G401 (cell line): Measurements from ENCODE around the gene RAB37. TPM values are rescaled to one million over a fixed set of nuclear protein-coding genes. Genes with fewer than 3 reads are reported as not detected.
A peak's percentile ranks its signal among the peaks of the same experiment; 100 is the strongest.

Experiments used
- DNase-seq: peaks from one replicate; pipeline ENCODE4 v3.0.0-alpha.2; 2015; ENCODE audit warnings: low spot score
- in situ Hi-C: cut with HindIII; loops from 2 replicates; pipeline ENCODE4 v1.10.0; 2016; ENCODE audit warnings: low sequenced_read_pairs, mixed read lengths
- total RNA-seq: library from RNA; depleted of rRNA; stranded (reverse); fragments of >200 nt; shearing (Covaris generic); gene quantifications from 2 replicates; pipeline ENCODE4 v1.2.3, GENCODE V29; 2014

The RAB37 gene
- total RNA-seq, 1 experiment from 2014 or later, result 4.2 TPM

GRCh38 chr17:74757931-74758847, 21.1 kb downstream of the RAB37 start:
- DNase-seq, result no peak
- in situ Hi-C loops, result no loop called here

- DNase-seq, result no peak
- in situ Hi-C loops, result no loop called here
These were observed 21.8 kb downstream of the RAB37 start for GRCh38 chr17:74758848-74759168.

GRCh38 chr17:74759243-74759801, 22.3 kb downstream of the RAB37 start:
- DNase-seq, result no peak
- in situ Hi-C loops, result no loop called here

- in situ Hi-C loops, result no loop called here
These were observed 22.9 kb downstream of the RAB37 start for GRCh38 chr17:74759941-74760340.

GRCh38 chr17:74760404-74761105, 23.5 kb downstream of the RAB37 start:
- in situ Hi-C loops, result no loop called here
- DNase-seq, result no peak

More at GRCh38 chr17:74759941-74760340, 22.9 kb downstream of the RAB37 start:
- DNase-seq, result no peak

GRCh38 chr17:74761419-74761818, 24.4 kb downstream of the RAB37 start:
- no peak for DNase-seq
- in situ Hi-C loops, result no loop called here

GRCh38 chr17:74761931-74762330, 24.9 kb downstream of the RAB37 start:
- in situ Hi-C loops, result no loop called here
- DNase-seq, result no peak

- peak; percentile 23 for DNase-seq
- in situ Hi-C loops, result no loop called here
These were observed 26.7 kb downstream of the RAB37 start for GRCh38 chr17:74763565-74764387.

GRCh38 chr17:74764751-74765286, 27.8 kb downstream of the RAB37 start:
- in situ Hi-C loops, result no loop called here
- no peak for DNase-seq

GRCh38 chr17:74766413-74766812, 29.4 kb downstream of the RAB37 start:
- no peak for DNase-seq
- in situ Hi-C loops, result no loop called here

GRCh38 chr17:74767111-74767516, 30.1 kb downstream of the RAB37 start:
- peak; percentile 52 for DNase-seq
- in situ Hi-C loops, result no loop called here

GRCh38 chr17:74768069-74768762, 31.2 kb downstream of the RAB37 start:
- DNase-seq, result peak; percentile 86
- in situ Hi-C loops, result no loop called here

GRCh38 chr17:74768763-74769114, 31.7 kb downstream of the RAB37 start:
- in situ Hi-C loops, result no loop called here
- no peak for DNase-seq

- no peak for DNase-seq
- in situ Hi-C loops, result no loop called here
These were observed 32.3 kb downstream of the RAB37 start for GRCh38 chr17:74769266-74769855.

GRCh38 chr17:74769856-74770497, 32.9 kb downstream of the RAB37 start:
- in situ Hi-C loops, result no loop called here
- no peak for DNase-seq

GRCh38 chr17:74770498-74771318, 33.7 kb downstream of the RAB37 start:
- DNase-seq, result peak; percentile 90
- in situ Hi-C loops, result no loop called here

GRCh38 chr17:74771319-74771914, 34.4 kb downstream of the RAB37 start:
- in situ Hi-C loops, result no loop called here
- DNase-seq, result no peak
